ENCODE data around the gene SCG5. TPM values are rescaled to one million over a fixed set of nuclear protein-coding genes. Genes with fewer than 3 reads are reported as not detected.

The SCG5 gene
- total and polyA plus RNA-seq, 4 experiments from 2014 or later = 0.23 to 0.76 (median 0.35) TPM; not detected in 1

- Mint-ChIP-seq H3K4me3 (no peak overlapping the region), H3K36me3 (no peaks in the 10 kb centered on the region), H3K27me3 (no peaks in the 10 kb centered on the region), H3K27ac (no peak overlapping the region), H3K9me3 (no peaks in the 10 kb centered on the region), H3K4me1 (no peaks in the 10 kb centered on the region)
- CTCF ChIA-PET (ENCODE audit: partially characterized antibody) = interaction anchor here (0.7 to 5.4 kb wide), 4 partner anchors 9 to 18 kb away, joined by 3 to 71 read pairs (median 6); no protein-coding TSS in a partner anchor
- no peak overlapping the region for H3K4me3 ChIP-seq (ENCODE audit: low read length in 2 of 2)
- intact Hi-C loops (cut with micrococcal nuclease) = no loop called here
- no peak overlapping the region for H3K27ac ChIP-seq (ENCODE audit: low read depth, low read length)
- H3K9me3 ChIP-seq (ENCODE audit: control insufficient read depth in 1 of 2, low read length in 2 of 2) = no peaks in the 10 kb centered on the region
- no peaks in the 10 kb centered on the region for H3K27me3 ChIP-seq (ENCODE audit: insufficient read depth, low read length)
- no peaks in the 10 kb centered on the region for H3K4me1 ChIP-seq (ENCODE audit: insufficient read depth, low read length)
- no peaks in the 10 kb centered on the region for H3K36me3 ChIP-seq (ENCODE audit: insufficient read depth, low read length)
- POLR2A ChIA-PET (ENCODE audit: partially characterized antibody) = no interaction called here
- peak in 4 of 5 donors; percentile 31 to 40 (median 36) for DNase-seq
Measured at GRCh38 chr15:32651229-32651837, 9.8 kb downstream of the SCG5 start.

GRCh38 chr15:32652178-32652577 is 10.7 kb downstream of the SCG5 start:
- H3K4me1 Mint-ChIP-seq = peaks cover under 1 to 3% (median 1%) of the 10 kb centered on the region in 4 donors
- intact Hi-C loops (cut with micrococcal nuclease) = no loop called here
- no peak for DNase-seq
- peak overlapping the region in 1 of 7 donors; percentile 77 for H3K27ac Mint-ChIP-seq
- Histone ChIP-seq H3K9me3 (ENCODE audit: control insufficient read depth in 1 of 2, low read length in 2 of 2) (no peaks in the 10 kb centered on the region), H3K36me3 (ENCODE audit: insufficient read depth, low read length) (no peaks in the 10 kb centered on the region), H3K4me3 (ENCODE audit: low read length in 2 of 2) (no peak overlapping the region), H3K4me1 (ENCODE audit: insufficient read depth, low read length) (peaks cover under 1% of the 10 kb centered on the region), H3K27ac (ENCODE audit: low read depth, low read length) (no peak overlapping the region), H3K27me3 (ENCODE audit: insufficient read depth, low read length) (no peaks in the 10 kb centered on the region)
- H3K36me3 Mint-ChIP-seq = no peaks in the 10 kb centered on the region
- no peaks in the 10 kb centered on the region for H3K27me3 Mint-ChIP-seq
- peak overlapping the region in 1 of 8 donors; percentile 10 for H3K4me3 Mint-ChIP-seq
- ChIA-PET POLR2A (ENCODE audit: partially characterized antibody) (no interaction called here), CTCF (ENCODE audit: partially characterized antibody) (interaction anchor here (1.1 to 5.4 kb wide), 2 partner anchors 8 to 10 kb away, joined by 3 to 71 read pairs; partner anchors contain the start of gene SCG5)
- no peaks in the 10 kb centered on the region for H3K9me3 Mint-ChIP-seq

- H3K27me3 ChIP-seq (ENCODE audit: insufficient read depth, low read length) = no peaks in the 10 kb centered on the region
- no peaks in the 10 kb centered on the region for H3K9me3 Mint-ChIP-seq
- H3K27ac ChIP-seq (ENCODE audit: low read depth, low read length) = no peak overlapping the region
- no peak for DNase-seq
- H3K4me1 Mint-ChIP-seq = peaks cover 8 to 10% (median 9%) of the 10 kb centered on the region in 4 donors
- intact Hi-C loops (cut with micrococcal nuclease) = no loop called here
- H3K4me1 ChIP-seq (ENCODE audit: insufficient read depth, low read length) = peaks cover 12% of the 10 kb centered on the region
- no peak overlapping the region for H3K4me3 Mint-ChIP-seq
- ChIA-PET CTCF (ENCODE audit: partially characterized antibody) (interaction anchor here (0.5 to 3.9 kb wide), 4 partner anchors 10 to 590 kb away, joined by 3 to 23 read pairs (median 4); no protein-coding TSS in a partner anchor), POLR2A (ENCODE audit: partially characterized antibody) (no interaction called here)
- no peak overlapping the region for H3K4me3 ChIP-seq (ENCODE audit: low read length in 2 of 2)
- H3K36me3 ChIP-seq (ENCODE audit: insufficient read depth, low read length) = no peaks in the 10 kb centered on the region
- H3K27ac Mint-ChIP-seq = no peak overlapping the region
- H3K9me3 ChIP-seq (ENCODE audit: control insufficient read depth in 1 of 2, low read length in 2 of 2) = no peaks in the 10 kb centered on the region
- no peaks in the 10 kb centered on the region for H3K36me3 Mint-ChIP-seq
- no peaks in the 10 kb centered on the region for H3K27me3 Mint-ChIP-seq
Measured at GRCh38 chr15:32656091-32656490, 14.6 kb downstream of the SCG5 start.

GRCh38 chr15:32656496-32656895 is 15.0 kb downstream of the SCG5 start:
- H3K4me3 ChIP-seq (ENCODE audit: low read length in 2 of 2) = no peak overlapping the region
- intact Hi-C loops (cut with micrococcal nuclease) = no loop called here
- H3K4me3 Mint-ChIP-seq = no peak overlapping the region
- POLR2A ChIA-PET (ENCODE audit: partially characterized antibody) = no interaction called here
- no peaks in the 10 kb centered on the region for H3K36me3 ChIP-seq (ENCODE audit: insufficient read depth, low read length)
- CTCF ChIA-PET (ENCODE audit: partially characterized antibody) = interaction anchor here (0.8 to 3.9 kb wide), 3 partner anchors 10 to 13 kb away, joined by 3 to 23 read pairs (median 4); no protein-coding TSS in a partner anchor
- no peaks in the 10 kb centered on the region for H3K9me3 Mint-ChIP-seq
- H3K27me3 Mint-ChIP-seq = no peaks in the 10 kb centered on the region
- peaks cover 8 to 10% (median 9%) of the 10 kb centered on the region in 4 donors for H3K4me1 Mint-ChIP-seq
- H3K27me3 ChIP-seq (ENCODE audit: insufficient read depth, low read length) = no peaks in the 10 kb centered on the region
- H3K9me3 ChIP-seq (ENCODE audit: control insufficient read depth in 1 of 2, low read length in 2 of 2) = no peaks in the 10 kb centered on the region
- H3K27ac ChIP-seq (ENCODE audit: low read depth, low read length) = no peak overlapping the region
- H3K27ac Mint-ChIP-seq = no peak overlapping the region
- no peak for DNase-seq
- peaks cover 12% of the 10 kb centered on the region for H3K4me1 ChIP-seq (ENCODE audit: insufficient read depth, low read length)
- no peaks in the 10 kb centered on the region for H3K36me3 Mint-ChIP-seq

- Mint-ChIP-seq H3K4me1 (peaks cover 8 to 10% (median 10%) of the 10 kb centered on the region in 4 donors), H3K4me3 (peak overlapping the region; percentile 3 to 74 (median 50)), H3K27me3 (no peaks in the 10 kb centered on the region), H3K9me3 (no peaks in the 10 kb centered on the region), H3K27ac (peak overlapping the region in 6 of 7 donors; percentile 9 to 50 (median 37)), H3K36me3 (no peaks in the 10 kb centered on the region)
- H3K9me3 ChIP-seq (ENCODE audit: control insufficient read depth in 1 of 2, low read length in 2 of 2) = no peaks in the 10 kb centered on the region
- ChIA-PET CTCF (ENCODE audit: partially characterized antibody) (interaction anchor here (3.9 to 7.3 kb wide), 2 partner anchors 7 to 9 kb away, joined by 23 to 71 read pairs; no protein-coding TSS in a partner anchor), POLR2A (ENCODE audit: partially characterized antibody) (no interaction called here)
- H3K36me3 ChIP-seq (ENCODE audit: insufficient read depth, low read length) = no peaks in the 10 kb centered on the region
- no peak overlapping the region for H3K4me3 ChIP-seq (ENCODE audit: low read length in 2 of 2)
- no peaks in the 10 kb centered on the region for H3K27me3 ChIP-seq (ENCODE audit: insufficient read depth, low read length)
- DNase-seq = peak in 3 of 5 donors; percentile 9 to 18 (median 15)
- intact Hi-C loops (cut with micrococcal nuclease) = no loop called here
- peaks cover 12% of the 10 kb centered on the region for H3K4me1 ChIP-seq (ENCODE audit: insufficient read depth, low read length)
- no peak overlapping the region for H3K27ac ChIP-seq (ENCODE audit: low read depth, low read length)
Measured at GRCh38 chr15:32657198-32657883, 15.8 kb downstream of the SCG5 start.

GRCh38 chr15:32657941-32658340 is 16.4 kb downstream of the SCG5 start:
- intact Hi-C loops (cut with micrococcal nuclease) = no loop called here
- H3K4me1 ChIP-seq (ENCODE audit: insufficient read depth, low read length) = peaks cover 12% of the 10 kb centered on the region
- Mint-ChIP-seq H3K9me3 (no peaks in the 10 kb centered on the region), H3K36me3 (no peaks in the 10 kb centered on the region), H3K4me3 (peak overlapping the region in 1 of 8 donors; percentile 57), H3K27ac (peak overlapping the region in 4 of 7 donors; percentile 1 to 50 (median 26)), H3K4me1 (peaks cover 13 to 16% (median 15%) of the 10 kb centered on the region in 4 donors), H3K27me3 (no peaks in the 10 kb centered on the region)
- no peak overlapping the region for H3K4me3 ChIP-seq (ENCODE audit: low read length in 2 of 2)
- ChIA-PET CTCF (ENCODE audit: partially characterized antibody) (interaction anchor here (3.9 to 7.3 kb wide), 2 partner anchors 8 to 9 kb away, joined by 23 to 71 read pairs; no protein-coding TSS in a partner anchor), POLR2A (ENCODE audit: partially characterized antibody) (no interaction called here)
- no peak overlapping the region for H3K27ac ChIP-seq (ENCODE audit: low read depth, low read length)
- no peak for DNase-seq
- no peaks in the 10 kb centered on the region for H3K9me3 ChIP-seq (ENCODE audit: control insufficient read depth in 1 of 2, low read length in 2 of 2)
- no peaks in the 10 kb centered on the region for H3K27me3 ChIP-seq (ENCODE audit: insufficient read depth, low read length)
- no peaks in the 10 kb centered on the region for H3K36me3 ChIP-seq (ENCODE audit: insufficient read depth, low read length)
